Testis (tissue), 2 donors: ENCODE measurements around the gene ASIC2.

Source experiments
- CTCF ChIP-seq, 3 experiments: fragments of 450-650 bp in 2 of 3; fragments of 200-600 bp in 1 of 3; sonication (generic) in 1 of 3; IDR thresholded peaks; one replicate each; pipeline ENCODE4 v1.5.1; 2016 to 2019; ENCODE audit warnings: antibody characterized with exemption in 3 of 3, mild to moderate bottlenecking in 2 of 3, moderate library complexity in 1 of 3
- POLR2A ChIP-seq: fragments of 450-650 bp; IDR thresholded peaks from one replicate; pipeline ENCODE4 v1.6.1; 2017; ENCODE audit warnings: antibody characterized with exemption, mild to moderate bottlenecking, moderate library complexity

GRCh38 chr17:33118391-33119075, 174.6 kb downstream of the ASIC2 start:
- TF ChIP-seq CTCF (IDR thresholded peaks at IDR 0.05) (no peak), POLR2A (no peak)
